Left lung (tissue), 10 donors: ENCODE results near the gene LAMTOR3. TPM values are rescaled to one million over a fixed set of nuclear protein-coding genes. Genes with fewer than 3 reads are reported as not detected.

Source experiments
- ATAC-seq: fragments of 200-7000 bp; cut with Tn5 transposase; one replicate; pipeline ENCODE4 v1.9.1; 2020; ENCODE audit warnings: moderate library complexity
- DNase-seq, 4 donors: peaks; one replicate each; pipeline ENCODE4 v3.0.0-alpha.2; 2013 to 2020
- H3K27ac ChIP-seq, 2 donors: fragments of 200-600 bp; sonication (generic) in 1 of 2; one replicate each; pipeline versions ENCODE4 v1.5.0 to v1.8.0; 2020 to 2021
- H3K27me3 ChIP-seq, 2 donors: fragments of 200-600 bp; sonication (generic) in 1 of 2; one replicate each; pipeline versions ENCODE4 v1.5.0 to v1.8.0; 2020 to 2021
- H3K36me3 ChIP-seq, 2 donors: fragments of 200-600 bp; sonication (generic) in 1 of 2; one replicate each; pipeline versions ENCODE4 v1.5.0 to v1.8.0; 2020 to 2021
- H3K4me1 ChIP-seq, 2 donors: fragments of 200-600 bp; one replicate each; pipeline ENCODE4 v1.8.0; 2021
- H3K4me3 ChIP-seq, 2 donors: fragments of 200-600 bp; sonication (generic) in 1 of 2; one replicate each; pipeline versions ENCODE4 v1.5.0 to v1.8.0; 2020 to 2021; ENCODE audit warnings: mild to moderate bottlenecking in 1 of 2
- H3K9me3 ChIP-seq, 2 donors: fragments of 200-600 bp; sonication (generic) in 1 of 2; one replicate each; pipeline versions ENCODE4 v1.5.0 to v1.8.0; 2020 to 2021
- CTCF ChIP-seq, 2 donors: fragments of 200-600 bp; sonication (generic) in 1 of 2; IDR thresholded peaks; one replicate each; pipeline versions ENCODE4 v1.5.0 to v1.8.0; 2021; ENCODE audit warnings: antibody characterized with exemption in 2 of 2
- intact Hi-C, 2 donors: fragments of 100-400 bp; cut with DNase I; formaldehyde crosslinking; loops; one replicate each; pipeline versions ENCODE4 v1.11.2 to v1.14.2; 2022
- polyA plus RNA-seq, 6 donors: library from polyadenylated mRNA; unstranded; fragments of 120-200 nt; gene quantifications; one replicate each; pipeline ENCODE4 v1.2.1, GENCODE V29; 2013; ENCODE audit not compliant: insufficient read length in 6 of 6
- total RNA-seq, 2 donors: library from RNA; stranded (reverse); fragmentation: NEBNext Ultra II Directional; extraction: Animal tissue kit (Norgen Biotek cat#: 25700); gene quantifications; one replicate each; pipeline ENCODE4 v1.2.1, GENCODE V29; 2021
- donor health status: DM: no; HTN: yes; CAD: no.
- donor health status: DM: no; HTN: no; CAD: no.

Gene LAMTOR3
- total and polyA plus RNA-seq, 8 donors, result 41.9 to 79.6 (median 68.1) TPM

- intact Hi-C loops, result loop anchor here in 1 of 2 donors (5.0 kb wide), 1 partner anchor 323 kb away; the partner anchor contains the start of gene TRMT10A
- Histone ChIP-seq H3K36me3 (peaks cover 0 to 61% of the 10 kb centered on the region in 2 donors), H3K9me3 (no peaks in the 10 kb centered on the region), H3K27ac (no peak overlapping the region), H3K27me3 (no peaks in the 10 kb centered on the region), H3K4me3 (no peak overlapping the region), H3K4me1 (peaks cover 0 to 19% of the 10 kb centered on the region in 2 donors)
- DNase-seq, result no peak
- no peak for ATAC-seq
- TF ChIP-seq CTCF (IDR thresholded peaks at IDR 0.05), result no peak
Observed at GRCh38 chr4:99885687-99886086, 8.5 kb downstream of the LAMTOR3 start.

- ATAC-seq (peak; percentile 41), DNase-seq (peak in 2 of 4 donors; percentile 33 to 69)
- peaks cover 0 to 66% of the 10 kb centered on the region in 2 donors for H3K36me3 ChIP-seq
- TF ChIP-seq CTCF (IDR thresholded peaks at IDR 0.05), result no peak
- intact Hi-C loops, result loop anchor here in 1 of 2 donors (5.0 kb wide), 1 partner anchor 323 kb away; the partner anchor contains the start of gene TRMT10A
- H3K27ac ChIP-seq, result no peak overlapping the region
- H3K4me1 ChIP-seq, result peaks cover 0 to 18% of the 10 kb centered on the region in 2 donors
- H3K4me3 ChIP-seq, result no peak overlapping the region
- H3K9me3 ChIP-seq, result no peaks in the 10 kb centered on the region
- H3K27me3 ChIP-seq, result no peaks in the 10 kb centered on the region
Observed at GRCh38 chr4:99885063-99885664, 9.1 kb downstream of the LAMTOR3 start.

- peaks cover 0 to 76% of the 10 kb centered on the region in 2 donors for H3K36me3 ChIP-seq
- H3K4me3 ChIP-seq, result no peak overlapping the region
- intact Hi-C loops, result no loop called here
- ATAC-seq (no peak), DNase-seq (no peak)
- TF ChIP-seq CTCF (IDR thresholded peaks at IDR 0.05), result no peak
- no peak overlapping the region for H3K27ac ChIP-seq
- H3K4me1 ChIP-seq, result no peaks in the 10 kb centered on the region
- no peaks in the 10 kb centered on the region for H3K9me3 ChIP-seq
- H3K27me3 ChIP-seq, result no peaks in the 10 kb centered on the region
Observed at GRCh38 chr4:99879458-99879857, 14.8 kb downstream of the LAMTOR3 start.

GRCh38 chr4:99878604-99879003 is 15.6 kb downstream of the LAMTOR3 start:
- intact Hi-C loops, result no loop called here
- no peak for ATAC-seq
- Histone ChIP-seq H3K27ac (no peak overlapping the region), H3K27me3 (no peaks in the 10 kb centered on the region), H3K4me1 (no peaks in the 10 kb centered on the region), H3K36me3 (peaks cover 0 to 67% of the 10 kb centered on the region in 2 donors), H3K4me3 (no peak overlapping the region), H3K9me3 (no peaks in the 10 kb centered on the region)
- TF ChIP-seq CTCF (IDR thresholded peaks at IDR 0.05), result no peak
- no peak for DNase-seq

GRCh38 chr4:99876946-99877345 is 17.3 kb downstream of the LAMTOR3 start:
- no peaks in the 10 kb centered on the region for H3K4me1 ChIP-seq
- no peak for TF ChIP-seq CTCF (IDR thresholded peaks at IDR 0.05)
- no peak overlapping the region for H3K4me3 ChIP-seq
- peaks cover 0 to 53% of the 10 kb centered on the region in 2 donors for H3K36me3 ChIP-seq
- intact Hi-C loops, result no loop called here
- DNase-seq (no peak), ATAC-seq (no peak)
- H3K27ac ChIP-seq, result no peak overlapping the region
- no peaks in the 10 kb centered on the region for H3K27me3 ChIP-seq
- H3K9me3 ChIP-seq, result no peaks in the 10 kb centered on the region
